Activated naive CD4-positive, alpha-beta T cell treated with anti-CD3 and anti-CD28 coated beads for 36 hours (primary cell): ENCODE results near the gene C1orf21. TPM values are rescaled to one million over a fixed set of nuclear protein-coding genes. Genes with fewer than 3 reads are reported as not detected.
A peak's percentile ranks its signal among the peaks of the same experiment; 100 is the strongest.

Source experiments
- CTCF ChIA-PET: fragments of 350-600 bp; sonication (Branson Sonifier 250); formaldehyde crosslinking; loops from one replicate; lab custom pipeline; 2021; ENCODE audit warnings: antibody characterized with exemption; lab: Charles Lee
- DNase-seq: peaks from one replicate; pipeline ENCODE4 v3.0.0-alpha.2; 2020
- H3K27ac Mint-ChIP-seq: one replicate; pipeline ENCODE4 v1.8.0; 2021; ENCODE audit warnings: mild to moderate bottlenecking, mixed read lengths
- H3K27me3 Mint-ChIP-seq: one replicate; pipeline ENCODE4 v1.8.0; 2021; ENCODE audit warnings: low read depth, mixed read lengths
- H3K36me3 Mint-ChIP-seq: one replicate; pipeline ENCODE4 v1.8.0; 2021; ENCODE audit warnings: low read depth, mixed read lengths
- H3K4me1 Mint-ChIP-seq: one replicate; pipeline ENCODE4 v1.8.0; 2021; ENCODE audit warnings: low read depth, mixed read lengths
- H3K4me3 Mint-ChIP-seq: one replicate; pipeline ENCODE4 v1.8.0; 2021; ENCODE audit warnings: mild to moderate bottlenecking, moderate library complexity, mixed read lengths
- H3K9me3 Mint-ChIP-seq: one replicate; pipeline ENCODE4 v1.8.0; 2021; ENCODE audit warnings: mixed read lengths
- intact Hi-C: fragments of 100-400 bp; cut with micrococcal nuclease; formaldehyde crosslinking; loops from one replicate; pipeline ENCODE4 v1.15.1; 2023
- total RNA-seq, 2 experiments: library from RNA; stranded (reverse); gene quantifications; one replicate each; pipeline ENCODE4 v1.2.3, GENCODE V29; 2021

The C1orf21 gene
- total RNA-seq, 2 experiments from 2014 or later = 1.2 to 1.4 TPM

DNA sequence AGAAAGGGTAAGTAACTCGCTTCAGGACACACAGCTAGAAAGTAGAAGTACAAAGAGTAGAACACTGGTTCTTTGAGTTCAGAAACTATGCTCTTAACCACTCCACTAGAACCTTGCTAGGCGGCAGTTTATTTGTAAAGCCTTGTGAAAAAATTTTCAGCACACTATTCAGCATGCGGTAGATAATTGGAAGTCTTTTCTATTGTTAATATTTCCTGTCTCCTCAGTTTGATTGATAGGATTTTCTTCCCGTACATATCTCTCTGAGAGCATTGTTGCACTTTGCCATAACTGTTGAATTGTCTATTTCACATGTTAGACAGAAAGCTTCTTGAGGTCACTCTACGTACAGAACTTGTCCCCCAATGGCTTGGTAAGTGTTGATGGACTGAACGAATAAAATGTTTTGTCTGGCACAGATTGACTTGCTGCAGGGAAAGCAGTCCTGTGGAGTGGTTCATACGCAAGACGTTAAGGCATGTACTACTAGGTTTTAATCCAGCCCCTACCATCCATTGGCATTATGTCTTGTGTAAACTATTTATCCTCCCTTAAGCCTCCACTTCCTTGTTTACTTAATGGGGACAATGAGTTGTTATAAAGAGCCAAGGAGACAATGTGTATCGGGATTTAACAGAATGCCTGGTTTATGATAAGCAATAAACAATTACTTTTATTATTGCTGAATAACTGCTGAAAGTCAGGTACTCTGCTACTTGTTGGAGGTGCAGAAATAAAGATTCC, 35.8 kb downstream of the C1orf21 start:
- H3K36me3 Mint-ChIP-seq = no peaks in the 10 kb centered on the region
- no peak overlapping the region for H3K27ac Mint-ChIP-seq
- no peak for DNase-seq
- CTCF ChIA-PET = no interaction called here
- no peaks in the 10 kb centered on the region for H3K9me3 Mint-ChIP-seq
- H3K27me3 Mint-ChIP-seq = peaks cover 23% of the 10 kb centered on the region
- H3K4me3 Mint-ChIP-seq = no peak overlapping the region
- intact Hi-C loops = no loop called here
- no peaks in the 10 kb centered on the region for H3K4me1 Mint-ChIP-seq

DNA sequence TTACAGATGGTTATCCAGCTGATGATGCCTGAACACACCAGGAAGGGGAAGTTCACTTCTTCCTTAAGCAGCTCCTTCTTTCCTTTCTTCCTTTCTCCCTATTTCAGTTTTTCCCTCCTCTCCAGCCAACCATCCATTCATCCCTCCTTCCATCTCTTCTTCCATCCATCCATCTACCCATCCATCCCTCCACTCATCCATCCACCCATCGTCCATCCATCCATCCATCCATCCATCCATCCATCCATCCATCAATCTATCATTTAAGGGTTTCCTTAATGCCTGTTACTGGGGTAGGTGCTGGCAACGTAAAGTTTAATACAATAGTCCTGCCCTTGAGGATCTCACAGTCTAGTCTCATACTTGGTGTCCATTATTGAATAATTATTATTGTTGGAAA, 36.8 kb downstream of the C1orf21 start:
- no peaks in the 10 kb centered on the region for H3K36me3 Mint-ChIP-seq
- intact Hi-C loops = no loop called here
- no peak overlapping the region for H3K4me3 Mint-ChIP-seq
- no peaks in the 10 kb centered on the region for H3K4me1 Mint-ChIP-seq
- DNase-seq = no peak
- CTCF ChIA-PET = interaction anchor here (0.7 kb wide), 1 partner anchor 746 kb away, joined by 3 read pairs; no protein-coding TSS in a partner anchor
- no peak overlapping the region for H3K27ac Mint-ChIP-seq
- H3K9me3 Mint-ChIP-seq = no peaks in the 10 kb centered on the region
- peaks cover 20% of the 10 kb centered on the region for H3K27me3 Mint-ChIP-seq

DNA sequence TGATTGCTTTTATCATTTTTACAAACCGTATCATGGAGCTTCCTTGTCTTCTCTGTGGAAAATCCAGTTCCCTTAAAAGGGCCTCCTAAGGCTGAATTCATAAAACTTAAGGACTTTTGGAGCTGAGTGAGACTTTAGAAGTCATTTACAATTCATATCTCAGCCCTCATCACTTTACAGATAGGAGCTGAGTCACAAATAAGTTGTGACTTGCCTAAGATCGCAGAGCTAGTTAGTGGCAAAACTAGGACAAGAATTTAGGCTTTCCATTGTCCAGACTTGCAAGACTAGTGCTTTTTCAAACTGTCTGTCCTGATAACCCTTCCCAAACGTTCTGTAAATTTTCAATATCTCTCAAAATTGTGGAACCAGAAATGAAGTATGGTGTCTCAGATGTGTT, 37.3 kb downstream of the C1orf21 start:
- CTCF ChIA-PET = interaction anchor here (0.7 kb wide), 1 partner anchor 746 kb away, joined by 3 read pairs; no protein-coding TSS in a partner anchor
- H3K27ac Mint-ChIP-seq = no peak overlapping the region
- intact Hi-C loops = no loop called here

DNA sequence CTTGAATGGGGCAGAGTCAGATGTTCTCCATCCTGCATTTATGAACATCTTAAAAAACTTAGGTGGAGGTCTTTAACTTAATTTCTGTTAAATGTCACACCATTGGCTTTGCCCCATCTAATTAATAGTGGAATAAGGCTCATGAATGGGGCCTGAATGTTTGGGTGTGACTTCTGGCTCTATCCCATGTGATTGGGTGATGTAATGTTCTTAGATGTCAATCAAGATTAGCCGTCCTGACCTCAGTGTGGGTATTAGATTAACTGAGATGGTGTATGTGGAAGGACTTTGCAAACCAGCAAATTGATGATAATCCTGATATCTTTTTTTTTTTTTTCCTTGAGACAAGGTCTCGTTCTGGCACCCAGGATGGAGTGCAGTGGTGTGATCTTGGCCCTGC, 38.1 kb downstream of the C1orf21 start:
- peaks cover 18% of the 10 kb centered on the region for H3K27me3 Mint-ChIP-seq
- H3K36me3 Mint-ChIP-seq = no peaks in the 10 kb centered on the region
- H3K27ac Mint-ChIP-seq = no peak overlapping the region
- no peaks in the 10 kb centered on the region for H3K9me3 Mint-ChIP-seq
- no peak overlapping the region for H3K4me3 Mint-ChIP-seq
- no peak for DNase-seq
- intact Hi-C loops = no loop called here
- H3K4me1 Mint-ChIP-seq = no peaks in the 10 kb centered on the region
- CTCF ChIA-PET = no interaction called here

More for the DNA sequence above, 37.3 kb downstream of the C1orf21 start:
- H3K36me3 Mint-ChIP-seq = no peaks in the 10 kb centered on the region
- H3K4me1 Mint-ChIP-seq = no peaks in the 10 kb centered on the region
- DNase-seq = no peak
- H3K9me3 Mint-ChIP-seq = no peaks in the 10 kb centered on the region
- no peak overlapping the region for H3K4me3 Mint-ChIP-seq
- H3K27me3 Mint-ChIP-seq = peaks cover 20% of the 10 kb centered on the region

DNA sequence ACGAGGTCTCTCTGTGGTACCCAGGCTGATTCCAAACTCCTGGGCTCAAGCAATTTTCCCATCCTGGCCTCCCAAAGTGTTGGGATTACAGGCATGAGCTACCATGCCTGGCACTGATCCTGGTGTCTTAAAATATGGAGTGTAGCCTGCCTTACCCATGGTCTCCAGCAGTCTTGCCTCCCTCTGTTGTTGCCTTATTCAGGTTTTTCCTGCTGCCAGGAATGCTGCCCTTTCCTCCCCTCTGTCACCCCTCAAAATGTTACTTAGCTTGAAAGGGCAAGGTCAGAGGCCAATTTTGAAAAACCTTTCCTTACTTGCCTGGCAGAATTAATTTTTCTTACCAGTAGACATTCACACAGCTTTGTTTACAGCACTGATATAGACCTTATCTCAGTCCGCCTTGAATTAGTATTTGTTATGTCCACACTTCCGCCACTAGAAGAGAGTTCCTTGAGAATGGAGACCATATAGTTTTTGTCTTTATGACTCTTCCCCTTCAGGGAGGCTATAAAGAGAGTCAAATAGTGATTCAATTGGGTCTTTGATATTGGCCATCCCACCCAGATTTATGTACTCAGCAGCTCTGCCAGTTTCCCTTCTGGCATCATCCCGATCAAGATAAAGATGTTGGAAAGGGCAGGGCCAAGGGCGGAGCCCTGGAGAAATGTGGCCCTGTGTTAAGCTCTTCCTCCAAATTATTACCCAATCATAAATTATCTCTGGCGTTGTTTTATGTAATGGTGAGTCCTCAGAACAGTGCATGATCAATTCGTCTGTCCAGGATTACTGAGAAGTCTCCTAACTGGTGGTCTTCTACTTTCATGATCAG, 38.8 kb downstream of the C1orf21 start:
- Mint-ChIP-seq H3K4me3 (no peak overlapping the region), H3K9me3 (no peaks in the 10 kb centered on the region), H3K36me3 (no peaks in the 10 kb centered on the region), H3K27me3 (peaks cover 18% of the 10 kb centered on the region), H3K4me1 (no peaks in the 10 kb centered on the region), H3K27ac (no peak overlapping the region)
- intact Hi-C loops = no loop called here
- DNase-seq = no peak
- CTCF ChIA-PET = no interaction called here

DNA sequence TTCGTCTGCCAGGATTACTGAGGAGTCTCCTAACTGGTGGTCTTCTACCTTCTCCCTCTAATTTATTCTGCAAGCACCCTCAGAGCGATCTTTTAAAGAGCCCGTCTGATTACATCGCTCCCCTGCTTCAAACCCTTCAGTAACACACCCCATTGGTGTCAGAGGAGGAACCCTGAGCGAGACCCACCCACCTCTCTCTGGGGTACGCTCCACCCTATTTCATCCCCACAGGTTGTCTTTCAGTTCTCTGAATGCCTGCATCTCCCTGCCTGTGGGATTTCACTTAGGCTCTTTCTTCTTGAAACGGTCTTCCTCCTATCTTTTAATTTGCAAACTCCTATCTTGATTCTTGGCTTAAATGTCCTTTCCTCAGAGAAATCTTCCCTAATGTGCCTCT, 39.4 kb downstream of the C1orf21 start:
- intact Hi-C loops = no loop called here
- Mint-ChIP-seq H3K27me3 (peaks cover 18% of the 10 kb centered on the region), H3K27ac (peak overlapping the region; percentile 38), H3K4me1 (no peaks in the 10 kb centered on the region), H3K4me3 (no peak overlapping the region), H3K36me3 (no peaks in the 10 kb centered on the region), H3K9me3 (no peaks in the 10 kb centered on the region)
- no peak for DNase-seq
- CTCF ChIA-PET = no interaction called here

DNA sequence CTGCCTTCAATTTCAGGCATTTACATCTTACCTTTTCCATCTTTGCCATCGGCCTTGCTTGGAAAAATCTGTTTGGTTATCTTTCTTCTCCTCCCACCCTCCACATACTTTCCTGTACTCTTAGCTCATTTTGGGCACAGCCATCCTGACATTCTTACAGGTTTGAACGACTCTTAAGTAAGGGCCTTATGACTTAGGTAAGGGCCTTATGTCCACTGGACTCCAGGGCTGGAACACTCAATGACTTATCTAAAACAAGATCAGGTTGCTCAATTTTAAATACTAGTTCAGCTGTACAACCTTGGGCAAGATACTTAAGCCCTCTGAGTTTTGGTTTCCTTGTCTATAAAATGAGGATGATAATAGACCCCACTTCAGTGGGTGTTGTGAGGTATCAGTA, 40.9 kb downstream of the C1orf21 start:
- no peak for DNase-seq
- H3K9me3 Mint-ChIP-seq = no peaks in the 10 kb centered on the region
- peaks cover 21% of the 10 kb centered on the region for H3K27me3 Mint-ChIP-seq
- H3K4me3 Mint-ChIP-seq = no peak overlapping the region
- no peaks in the 10 kb centered on the region for H3K36me3 Mint-ChIP-seq
- H3K27ac Mint-ChIP-seq = no peak overlapping the region
- CTCF ChIA-PET = no interaction called here
- H3K4me1 Mint-ChIP-seq = no peaks in the 10 kb centered on the region
- intact Hi-C loops = no loop called here

DNA sequence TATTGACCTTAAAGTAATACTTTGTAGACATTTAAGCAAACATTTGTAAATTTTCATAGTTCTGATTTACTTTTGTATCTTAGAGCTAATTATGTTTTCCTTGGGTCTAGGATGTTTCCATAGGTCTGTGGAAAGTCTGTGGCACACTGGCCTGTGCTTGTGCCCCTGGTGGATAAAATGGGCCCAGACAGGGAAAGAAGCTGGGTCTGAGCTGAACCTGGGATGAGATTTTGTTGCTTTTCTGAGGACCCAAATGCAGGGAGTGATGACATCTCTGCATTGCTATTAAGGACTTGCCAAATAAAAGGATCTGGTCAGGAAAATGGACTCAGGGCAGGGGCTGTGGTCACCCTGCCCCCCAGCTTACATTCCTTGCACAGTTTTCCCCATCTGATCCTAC, 41.8 kb downstream of the C1orf21 start:
- H3K9me3 Mint-ChIP-seq = no peaks in the 10 kb centered on the region
- H3K4me1 Mint-ChIP-seq = no peaks in the 10 kb centered on the region
- H3K4me3 Mint-ChIP-seq = no peak overlapping the region
- H3K27me3 Mint-ChIP-seq = peaks cover 19% of the 10 kb centered on the region
- no peak overlapping the region for H3K27ac Mint-ChIP-seq
- no peaks in the 10 kb centered on the region for H3K36me3 Mint-ChIP-seq
- CTCF ChIA-PET = no interaction called here
- no peak for DNase-seq
- intact Hi-C loops = no loop called here

DNA sequence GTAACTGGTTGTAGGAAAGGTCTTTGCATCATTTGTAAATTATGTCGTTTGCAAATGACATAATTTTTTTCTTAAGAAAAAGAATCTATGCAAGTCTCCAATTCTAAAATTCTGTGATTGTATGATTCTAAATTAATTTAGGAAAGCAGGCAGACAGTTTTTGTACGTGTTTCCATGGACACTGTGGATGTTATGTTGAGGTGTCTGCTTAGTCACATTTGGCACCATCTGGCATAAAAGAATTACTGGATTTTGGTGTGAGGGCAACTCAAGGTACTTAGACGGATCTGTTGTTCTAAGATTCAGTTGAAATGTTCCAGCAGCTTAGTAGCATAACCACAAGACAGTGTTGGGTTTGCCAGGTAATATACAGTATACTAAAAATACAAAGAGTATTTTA, 42.5 kb downstream of the C1orf21 start:
- CTCF ChIA-PET = no interaction called here
- Mint-ChIP-seq H3K9me3 (no peaks in the 10 kb centered on the region), H3K27me3 (peaks cover 18% of the 10 kb centered on the region), H3K27ac (no peak overlapping the region), H3K4me1 (no peaks in the 10 kb centered on the region), H3K36me3 (no peaks in the 10 kb centered on the region), H3K4me3 (no peak overlapping the region)
- intact Hi-C loops = no loop called here
- DNase-seq = no peak

DNA sequence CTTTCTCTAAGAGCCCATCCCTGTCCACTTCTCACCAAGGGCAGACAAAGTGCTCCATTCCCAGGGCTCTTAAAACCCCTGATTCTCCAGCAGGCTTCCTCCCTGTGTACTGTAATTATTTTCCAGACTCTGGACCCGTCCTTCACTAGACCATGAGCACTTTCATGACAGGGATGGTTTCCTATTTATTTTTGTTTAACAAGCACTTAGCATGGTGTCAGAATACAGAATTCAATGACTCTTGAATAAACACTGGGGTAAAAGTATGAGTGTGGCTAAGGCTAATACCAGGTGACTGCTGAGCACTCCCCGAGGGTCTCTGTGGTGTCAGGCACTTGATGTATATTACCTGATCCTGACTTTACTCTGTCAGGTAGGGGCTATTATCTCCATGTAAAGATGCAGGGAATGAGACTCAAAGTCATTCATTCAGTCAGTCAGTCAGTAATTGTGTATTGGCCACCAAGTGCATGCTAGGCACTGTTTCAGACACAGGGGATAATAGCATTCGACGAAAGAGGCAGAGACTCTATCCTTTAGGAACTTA, 47.2 kb downstream of the C1orf21 start:
- H3K36me3 Mint-ChIP-seq = no peaks in the 10 kb centered on the region
- H3K27ac Mint-ChIP-seq = no peak overlapping the region
- no peak for DNase-seq
- no peaks in the 10 kb centered on the region for H3K9me3 Mint-ChIP-seq
- H3K4me3 Mint-ChIP-seq = no peak overlapping the region
- no peaks in the 10 kb centered on the region for H3K4me1 Mint-ChIP-seq
- intact Hi-C loops = no loop called here
- CTCF ChIA-PET = no interaction called here
- H3K27me3 Mint-ChIP-seq = peaks cover 10% of the 10 kb centered on the region

DNA sequence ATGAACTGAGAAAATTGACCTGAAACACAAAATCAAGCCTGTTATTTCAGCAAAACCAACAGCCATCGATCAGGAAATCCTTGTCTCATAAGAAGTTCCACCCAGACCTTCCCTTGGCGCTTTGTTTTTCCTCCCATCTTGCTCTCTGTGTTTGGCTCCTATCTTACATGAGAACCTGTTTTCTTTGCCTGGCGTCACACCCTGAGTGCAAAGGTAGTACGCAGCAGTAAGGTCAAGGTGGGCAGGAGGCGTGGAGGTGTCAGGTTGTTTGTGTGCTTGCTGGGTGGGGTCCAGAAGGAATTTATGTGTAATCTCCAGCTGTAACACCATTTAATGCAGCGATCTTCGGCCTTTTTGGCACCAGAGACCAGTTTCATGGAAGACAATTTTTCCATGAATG, 50.5 kb downstream of the C1orf21 start:
- H3K36me3 Mint-ChIP-seq = no peaks in the 10 kb centered on the region
- no peak overlapping the region for H3K4me3 Mint-ChIP-seq
- H3K4me1 Mint-ChIP-seq = no peaks in the 10 kb centered on the region
- H3K27ac Mint-ChIP-seq = no peak overlapping the region
- DNase-seq = no peak
- intact Hi-C loops = no loop called here
- CTCF ChIA-PET = no interaction called here
- peaks cover 5% of the 10 kb centered on the region for H3K27me3 Mint-ChIP-seq
- no peaks in the 10 kb centered on the region for H3K9me3 Mint-ChIP-seq

DNA sequence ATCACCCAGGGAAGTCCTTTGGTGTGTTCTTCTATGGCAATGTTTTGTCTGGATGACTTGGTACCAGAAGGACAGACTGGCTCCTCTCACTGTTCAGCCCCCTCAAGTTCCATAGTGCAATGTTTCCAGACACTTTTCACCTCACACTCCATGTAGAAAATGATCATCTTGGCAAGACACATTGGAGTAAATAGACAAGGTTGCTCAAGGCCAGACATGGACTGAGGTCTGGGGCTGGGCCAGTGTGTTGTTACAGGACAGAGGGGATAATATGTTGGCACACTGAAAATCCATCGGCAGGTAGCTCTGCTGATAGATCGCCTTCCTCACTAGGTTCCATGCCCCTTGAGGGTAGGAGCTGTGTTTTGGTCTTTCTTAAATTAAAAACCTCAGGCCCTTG, 51.5 kb downstream of the C1orf21 start:
- no peaks in the 10 kb centered on the region for H3K4me1 Mint-ChIP-seq
- DNase-seq = no peak
- H3K4me3 Mint-ChIP-seq = no peak overlapping the region
- H3K27ac Mint-ChIP-seq = no peak overlapping the region
- no peaks in the 10 kb centered on the region for H3K36me3 Mint-ChIP-seq
- intact Hi-C loops = no loop called here
- peaks cover 3% of the 10 kb centered on the region for H3K27me3 Mint-ChIP-seq
- H3K9me3 Mint-ChIP-seq = no peaks in the 10 kb centered on the region
- CTCF ChIA-PET = interaction anchor here (0.6 kb wide), 1 partner anchor 253 kb away, joined by 5 read pairs; no protein-coding TSS in a partner anchor
